Endothelial cell of umbilical vein (primary cell): ENCODE measurements around the gene TBC1D5. TPM values are rescaled to one million over a fixed set of nuclear protein-coding genes. Genes with fewer than 3 reads are reported as not detected.
"Not testable (repeated sequence)": the region's sequence is repeated elsewhere in the genome, so short reads cannot be mapped to it uniquely, and the experiment has no call there.

Experiments used
- BruUV-seq: library from RNA; stranded (reverse); fragments of 400-500 nt; replicated peaks from 2 replicates; lab custom pipeline; 2021; lab: Mats Ljungman, UMichigan
- CTCF ChIA-PET: fragments of 300-600, 350-600 bp; sonication (Branson Sonifier 250); formaldehyde crosslinking; loops from one replicate; lab custom pipeline; 2021; ENCODE audit warnings: antibody characterized with exemption, inconsistent platforms; lab: Charles Lee
- POLR2A ChIA-PET: fragments of 300-600, 350-600 bp; sonication (Branson Sonifier 250); formaldehyde crosslinking; loops from one replicate; lab custom pipeline; 2021; ENCODE audit warnings: antibody characterized with exemption, inconsistent platforms; lab: Charles Lee
- DNase-seq: peaks from one replicate; pipeline ENCODE4 v3.0.0-alpha.2; 2011; ENCODE audit warnings: low read depth, low spot score
- FAIRE-seq: peaks from 2 replicates; lab custom pipeline; 2011; peaks lifted over from hg19 to GRCh38; lab: Jason Lieb, UNC
- H2AFZ ChIP-seq: 2 replicates; pipeline ENCODE4 v1.6.0; 2012; ENCODE audit warnings: low read depth, low read length, control low read depth, inconsistent platforms
- H3K27ac ChIP-seq: 2 replicates; pipeline ENCODE4 v1.5.1; 2011; ENCODE audit warnings: low read depth, mild to moderate bottlenecking, control low read depth, low read length, moderate library complexity; ENCODE audit not compliant: insufficient read depth
- H3K27me3 ChIP-seq, 2 experiments: 2 replicates each; pipeline versions ENCODE4 v1.6.0 to v1.6.1; 2011; ENCODE audit warnings: low read length in 2 of 2, mixed read lengths in 1 of 2; ENCODE audit not compliant: control insufficient read depth in 2 of 2, insufficient read depth in 2 of 2
- H3K36me3 ChIP-seq, 2 experiments: 2 replicates in 1 of 2; 3 replicates in 1 of 2; pipeline ENCODE4 v1.5.1; 2011; ENCODE audit warnings: low read length in 2 of 2, mild to moderate bottlenecking in 1 of 2, moderate library complexity in 1 of 2; ENCODE audit not compliant: control insufficient read depth in 2 of 2, insufficient read depth in 2 of 2; ENCODE audit errors: extremely low read depth in 1 of 2
- H3K4me1 ChIP-seq: 3 replicates; pipeline ENCODE4 v1.5.1; 2011; ENCODE audit warnings: mild to moderate bottlenecking, low read length; ENCODE audit not compliant: control insufficient read depth, insufficient read depth; ENCODE audit errors: extremely low read depth
- H3K4me2 ChIP-seq: 2 replicates; pipeline ENCODE4 v1.6.1; 2011; ENCODE audit warnings: low read length, control low read depth, mixed read lengths; ENCODE audit not compliant: insufficient read depth
- H3K4me3 ChIP-seq, 3 experiments: fragments of 200-600 bp in 1 of 3; sonication (generic), shearing (Covaris generic) in 1 of 3; replicated peaks in 1 of 3; 2 replicates each; pipeline ENCODE4 v1.5.1; 2011 to 2016; ENCODE audit warnings: control low read depth in 3 of 3, low read length in 3 of 3, mild to moderate bottlenecking in 2 of 3, inconsistent platforms in 1 of 3, low read depth in 1 of 3, moderate library complexity in 1 of 3; ENCODE audit not compliant: insufficient read depth in 1 of 3
- H3K79me2 ChIP-seq: 2 replicates; pipeline ENCODE4 v1.6.0; 2012; ENCODE audit warnings: low read length, inconsistent platforms; ENCODE audit not compliant: control insufficient read depth, insufficient read depth
- H3K9ac ChIP-seq: replicated peaks from 2 replicates; pipeline ENCODE3; 2011; ENCODE audit warnings: low read length, control low read depth; ENCODE audit not compliant: insufficient read depth; ENCODE audit errors: extremely low read depth
- H3K9me1 ChIP-seq: replicated peaks from 3 replicates; pipeline ENCODE4 v1.6.0; 2011; ENCODE audit warnings: mild to moderate bottlenecking, low read length; ENCODE audit not compliant: control insufficient read depth, insufficient read depth; ENCODE audit errors: extremely low read depth
- H3K9me3 ChIP-seq: replicated peaks from 2 replicates; pipeline ENCODE4 v1.5.1; 2012; ENCODE audit warnings: low read length, inconsistent platforms; ENCODE audit not compliant: control insufficient read depth, insufficient read depth
- H4K20me1 ChIP-seq: replicated peaks from 2 replicates; pipeline ENCODE3; 2011; ENCODE audit warnings: mild to moderate bottlenecking, low read length; ENCODE audit not compliant: control insufficient read depth, insufficient read depth; ENCODE audit errors: extremely low read depth
- GATA2 ChIP-seq: IDR thresholded peaks from 2 replicates; pipeline ENCODE4 v1.7.0; 2011; ENCODE audit warnings: low read depth, mild to moderate bottlenecking, moderate library complexity, mixed read lengths, low read length; ENCODE audit not compliant: insufficient read length, insufficient read depth
- MYC ChIP-seq: IDR thresholded peaks from one replicate; pipeline ENCODE4 v1.6.1; 2011; ENCODE audit warnings: mild to moderate bottlenecking, low read depth, low read length
- POLR2AphosphoS5 ChIP-seq: IDR thresholded peaks from 2 replicates; pipeline ENCODE4 v1.6.1; 2012; ENCODE audit warnings: low read depth, mild to moderate bottlenecking, control low read depth, low read length, moderate library complexity; ENCODE audit not compliant: insufficient read depth
- dilution Hi-C: fragments of 300-500 bp; cut with MboI; formaldehyde crosslinking; loops from one replicate; pipeline ENCODE4 v1.15.0; 2019; ENCODE audit warnings: low sequenced_read_pairs; ENCODE audit not compliant: extremely low pct_ligation_motif_present
- intact Hi-C: fragments of 100-400 bp; cut with micrococcal nuclease; formaldehyde crosslinking; loops from one replicate; pipeline ENCODE4 v1.10.0; 2022
- polyA plus RNA-seq, 4 experiments: library from polyadenylated mRNA; depleted of rRNA in 3 of 4; stranded (reverse) in 3 of 4; unstranded in 1 of 4; fragments of >200 nt; gene quantifications; 2 replicates each; pipeline versions ENCODE4 v1.2.1 to v1.2.3, GENCODE V29; 2011 to 2012; ENCODE audit warnings: missing spikeins in 1 of 4
- total RNA-seq: library from RNA; stranded (reverse); gene quantifications from 2 replicates; pipeline ENCODE4 v1.2.3, GENCODE V29; 2021

TBC1D5 gene
- total and polyA plus RNA-seq, 2 donors (not counting 3 experiments of a cell fraction or from before 2014, with no cell fraction given) = 17.5 to 44.7 TPM

DNA sequence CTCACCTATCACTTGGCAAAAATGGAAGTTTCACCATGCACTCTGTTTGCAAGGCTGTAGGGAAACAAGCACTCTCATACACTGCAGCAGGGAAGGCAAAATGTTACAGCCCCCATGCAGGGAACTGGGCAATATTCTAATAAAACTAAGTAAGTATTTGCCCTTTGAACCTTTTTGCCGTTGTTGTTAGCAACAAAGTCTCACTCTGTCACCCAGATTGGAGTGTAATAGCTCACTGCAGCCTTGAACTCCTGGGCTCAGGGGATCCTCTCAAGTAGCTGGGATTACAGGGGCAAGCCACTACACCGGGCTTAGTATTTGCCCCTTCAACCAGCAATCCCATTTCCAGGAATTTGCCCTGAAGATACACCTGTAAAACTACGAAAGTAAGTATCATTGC is 122.5 kb downstream of the TBC1D5 start:
- dilution Hi-C loops = no loop called here
- no peak for TF ChIP-seq POLR2AphosphoS5
- no peak for TF ChIP-seq GATA2
- no peak for TF ChIP-seq MYC
- Histone ChIP-seq H3K4me2 (no peak overlapping the region), H3K27me3 (no peaks in the 10 kb centered on the region), H3K36me3 (no peaks in the 10 kb centered on the region), H3K9me1 (no peaks in the 10 kb centered on the region), H3K4me3 (no peak overlapping the region), H3K9me3 (no peaks in the 10 kb centered on the region), H3K79me2 (no peaks in the 10 kb centered on the region), H3K4me1 (no peaks in the 10 kb centered on the region), H4K20me1 (no peaks in the 10 kb centered on the region), H3K27ac (no peak overlapping the region), H3K9ac (no peak overlapping the region), H2AFZ (no peak overlapping the region)
- FAIRE-seq (no peak), DNase-seq (no peak)
- CTCF ChIA-PET = no interaction called here
- POLR2A ChIA-PET = no interaction called here
- no TSS peak for BruUV-seq
- intact Hi-C loops = no loop called here

DNA sequence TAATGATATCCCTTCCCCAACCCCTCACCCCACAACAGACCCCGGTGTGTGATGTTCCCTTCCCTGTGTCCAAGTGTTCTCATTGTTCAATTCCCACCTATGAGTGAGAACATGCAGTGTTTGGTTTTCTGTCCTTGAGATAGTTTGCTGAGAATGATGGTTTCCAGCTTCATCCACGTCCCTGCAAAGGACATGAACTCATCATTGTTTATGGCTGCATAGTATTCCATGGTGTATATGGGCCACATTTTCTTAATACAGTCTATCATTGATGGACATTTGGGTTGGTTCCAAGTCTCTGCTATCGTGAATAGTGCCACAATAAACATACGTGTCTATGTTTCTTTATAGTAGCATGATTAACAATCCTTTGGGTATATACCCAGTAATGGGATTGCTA is 129.4 kb downstream of the TBC1D5 start:
- H3K4me2 ChIP-seq, H3K9ac ChIP-seq, DNase-seq, H3K4me1 ChIP-seq, H3K9me3 ChIP-seq, BruUV-seq, H3K27ac ChIP-seq, H3K9me1 ChIP-seq, POLR2A ChIA-PET, H3K27me3 ChIP-seq, CTCF ChIA-PET, H2AFZ ChIP-seq, intact Hi-C loops, H3K4me3 ChIP-seq, H3K79me2 ChIP-seq, FAIRE-seq, H3K36me3 ChIP-seq, dilution Hi-C loops, H4K20me1 ChIP-seq: not testable (repeated sequence)
